CMK (cell line): Measurements from ENCODE around the gene FERMT3.

Experiments
- DNase-seq: peaks from one replicate; pipeline ENCODE4 v3.0.0-alpha.2; 2010; ENCODE audit warnings: low read depth

FERMT3 gene

GRCh38 chr11:64220798-64221197, 14.3 kb downstream of the FERMT3 start:
- DNase-seq = no peak

- DNase-seq = no peak
Observed at GRCh38 chr11:64222651-64223000, 16.1 kb downstream of the FERMT3 start.

GRCh38 chr11:64223001-64223651, 16.6 kb downstream of the FERMT3 start:
- no peak for DNase-seq

GRCh38 chr11:64224151-64224890, 17.8 kb downstream of the FERMT3 start:
- DNase-seq = no peak

- no peak for DNase-seq
Observed at GRCh38 chr11:64224891-64225607, 18.5 kb downstream of the FERMT3 start.

- no peak for DNase-seq
Observed at GRCh38 chr11:64225608-64226506, 19.3 kb downstream of the FERMT3 start, which contains the start of the genes NUDT22 and TRPT1. NUDT22 (plus strand) TSS chr11:64226274; CDS start chr11:64226653, 379 bp downstream. TRPT1 (minus strand) TSS chr11:64226186; CDS start chr11:64225860, 326 bp downstream.

- no peak for DNase-seq
Observed at GRCh38 chr11:64226507-64227051, 20.1 kb downstream of the FERMT3 start.

- DNase-seq = no peak
Observed at GRCh38 chr11:64227405-64227956, 21.0 kb downstream of the FERMT3 start.

- DNase-seq = no peak
Observed at GRCh38 chr11:64229090-64229743, 22.7 kb downstream of the FERMT3 start.

GRCh38 chr11:64229744-64230170, 23.2 kb downstream of the FERMT3 start:
- DNase-seq = no peak

GRCh38 chr11:64230171-64230984, 23.9 kb downstream of the FERMT3 start, which contains the start of gene DNAJC4:
DNAJC4 (plus strand) TSS chr11:64230548; CDS start chr11:64230855, 307 bp downstream.
- no peak for DNase-seq

- DNase-seq = no peak
Observed at GRCh38 chr11:64230985-64231365, 24.5 kb downstream of the FERMT3 start.

GRCh38 chr11:64231546-64231945, 25.0 kb downstream of the FERMT3 start:
- no peak for DNase-seq

- no peak for DNase-seq
Observed at GRCh38 chr11:64232182-64232966, 25.9 kb downstream of the FERMT3 start.

- no peak for DNase-seq
Observed at GRCh38 chr11:64232967-64233315, 26.4 kb downstream of the FERMT3 start.

- no peak for DNase-seq
Observed at GRCh38 chr11:64233913-64234586, 27.5 kb downstream of the FERMT3 start, which contains the start of gene VEGFB. VEGFB (plus strand) TSS chr11:64234584; CDS start chr11:64234834, 250 bp downstream.

GRCh38 chr11:64234647-64235379, 28.3 kb downstream of the FERMT3 start:
- DNase-seq = no peak
